Stimulated activated naive CD8-positive, alpha-beta T cell treated with anti-CD3 and anti-CD28 coated beads, Interleukin-15, Interleukin-2, amounts not matched to agents 100 ng/mL and 50 ng/mL, for 24 hours (primary cell): ENCODE data around the gene CA10.

Experiments
- H3K27ac Mint-ChIP-seq: one replicate; pipeline ENCODE4 v1.8.0; 2021; ENCODE audit warnings: mild to moderate bottlenecking, mixed read lengths
- H3K27me3 Mint-ChIP-seq: one replicate; pipeline ENCODE4 v1.8.0; 2021; ENCODE audit warnings: mixed read lengths
- H3K36me3 Mint-ChIP-seq: one replicate; pipeline ENCODE4 v1.8.0; 2021; ENCODE audit warnings: low read depth, mixed read lengths
- H3K4me1 Mint-ChIP-seq: one replicate; pipeline ENCODE4 v1.8.0; 2021; ENCODE audit warnings: low read depth, mixed read lengths
- H3K4me3 Mint-ChIP-seq: one replicate; pipeline ENCODE4 v1.8.0; 2021; ENCODE audit warnings: mild to moderate bottlenecking, mixed read lengths
- H3K9me3 Mint-ChIP-seq: one replicate; pipeline ENCODE4 v1.8.0; 2021; ENCODE audit warnings: mixed read lengths

Gene CA10

DNA sequence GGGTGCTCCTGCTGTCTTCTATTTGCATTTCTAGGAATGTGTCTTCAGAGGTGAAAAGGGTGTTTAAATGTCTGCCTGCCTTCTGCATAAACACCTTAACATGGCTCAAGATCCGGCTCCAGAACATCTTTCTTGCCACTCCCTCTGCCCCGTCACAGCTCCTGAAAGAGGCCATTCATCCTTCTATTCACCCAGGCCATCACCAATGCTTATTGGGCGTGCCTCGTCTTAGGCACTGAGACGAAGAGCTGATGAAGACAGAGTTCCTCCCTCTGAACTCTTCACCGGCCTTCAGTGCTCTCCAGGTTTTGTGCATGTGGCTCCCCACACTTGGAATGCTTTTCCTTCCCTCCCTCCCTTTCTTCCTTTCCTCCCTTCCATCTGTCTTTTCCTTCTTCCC, 511.4 kb downstream of the CA10 start:
- H3K4me3 Mint-ChIP-seq: no peak overlapping the region
- no peaks in the 10 kb centered on the region for H3K36me3 Mint-ChIP-seq
- no peaks in the 10 kb centered on the region for H3K4me1 Mint-ChIP-seq
- no peaks in the 10 kb centered on the region for H3K9me3 Mint-ChIP-seq
- no peak overlapping the region for H3K27ac Mint-ChIP-seq
- H3K27me3 Mint-ChIP-seq: peaks cover 22% of the 10 kb centered on the region

DNA sequence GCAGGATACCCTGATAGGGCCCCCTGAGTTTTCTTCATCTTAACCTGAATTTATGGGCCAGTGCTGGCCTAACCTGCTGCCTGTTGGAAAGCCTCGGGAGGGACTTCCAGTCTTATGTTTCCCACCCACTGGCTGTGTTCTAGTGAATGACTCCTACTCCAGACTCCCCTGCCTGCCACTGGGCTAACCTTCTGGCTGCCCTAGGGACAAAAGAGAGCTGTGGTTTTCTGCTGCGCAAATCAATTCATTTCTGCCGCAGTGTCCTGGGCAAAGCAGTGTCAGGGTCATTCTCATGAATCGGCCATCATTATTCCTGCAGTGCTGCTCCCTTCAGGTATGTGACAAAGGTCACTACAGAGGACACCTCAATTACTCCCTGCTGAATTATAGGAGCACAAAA, 512.0 kb downstream of the CA10 start:
- no peaks in the 10 kb centered on the region for H3K36me3 Mint-ChIP-seq
- peaks cover 23% of the 10 kb centered on the region for H3K27me3 Mint-ChIP-seq
- no peaks in the 10 kb centered on the region for H3K9me3 Mint-ChIP-seq
- H3K4me1 Mint-ChIP-seq: no peaks in the 10 kb centered on the region
- H3K4me3 Mint-ChIP-seq: no peak overlapping the region
- no peak overlapping the region for H3K27ac Mint-ChIP-seq

DNA sequence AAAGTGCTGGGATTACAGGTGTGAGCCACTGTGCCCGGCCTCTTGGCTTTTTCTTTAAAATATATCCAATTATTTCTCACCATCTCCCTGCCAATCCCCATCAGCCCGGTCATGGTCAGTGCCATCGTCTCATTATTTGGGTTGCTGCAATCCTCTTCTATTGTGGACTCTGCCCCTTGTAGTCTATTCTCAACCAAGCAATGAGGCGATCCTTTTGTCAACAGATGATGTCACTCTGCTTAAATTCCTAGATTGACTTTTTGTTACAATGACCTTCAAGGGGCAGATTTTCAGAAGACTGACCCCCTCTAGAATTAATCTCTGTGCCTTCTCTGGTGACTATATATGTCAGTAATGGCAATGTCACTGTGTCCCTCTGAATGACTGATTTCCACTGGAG, 513.5 kb downstream of the CA10 start:
- Mint-ChIP-seq H3K27me3 (peaks cover 23% of the 10 kb centered on the region), H3K4me3 (no peak overlapping the region), H3K4me1 (no peaks in the 10 kb centered on the region), H3K36me3 (no peaks in the 10 kb centered on the region), H3K9me3 (no peaks in the 10 kb centered on the region), H3K27ac (no peak overlapping the region)

DNA sequence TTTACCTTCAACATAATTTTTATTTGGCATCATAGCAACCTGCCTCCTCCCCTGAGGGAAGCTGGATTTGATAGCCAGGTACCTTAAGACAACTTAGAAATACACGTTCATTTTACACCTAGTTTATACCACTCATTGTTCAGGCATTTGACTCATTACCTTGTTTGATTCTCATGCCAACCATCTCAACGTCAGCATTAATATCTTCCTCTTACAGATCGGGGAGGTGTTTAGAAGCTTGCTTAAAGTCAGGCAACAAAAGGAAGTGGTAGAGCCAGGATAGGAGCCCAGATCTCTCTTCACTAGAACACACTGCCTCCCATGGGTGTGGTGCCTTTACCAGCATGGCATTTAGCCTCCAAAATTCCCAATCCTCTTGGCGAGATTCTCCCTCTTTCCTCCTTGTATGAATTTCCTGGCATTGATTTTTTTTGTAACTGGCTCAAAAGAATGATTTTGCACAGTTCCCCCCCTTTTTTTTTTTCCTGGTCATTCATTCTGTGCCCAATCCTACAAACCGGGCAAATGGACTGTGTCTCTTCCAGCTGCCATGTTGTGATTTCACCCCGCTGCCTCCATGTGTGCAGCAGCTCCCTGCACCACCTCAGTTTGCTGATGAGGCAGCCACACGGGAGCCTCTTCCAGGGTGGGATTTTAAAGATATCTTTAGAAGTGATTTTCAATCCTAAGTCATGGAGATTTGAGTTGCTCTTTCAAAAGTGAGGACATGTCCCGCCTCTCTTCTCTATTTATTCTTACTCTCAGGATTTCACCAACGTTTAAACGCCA, 514.6 kb downstream of the CA10 start:
- Mint-ChIP-seq H3K36me3 (no peaks in the 10 kb centered on the region), H3K4me1 (no peaks in the 10 kb centered on the region), H3K4me3 (no peak overlapping the region), H3K9me3 (no peaks in the 10 kb centered on the region), H3K27ac (no peak overlapping the region), H3K27me3 (peaks cover 28% of the 10 kb centered on the region)

DNA sequence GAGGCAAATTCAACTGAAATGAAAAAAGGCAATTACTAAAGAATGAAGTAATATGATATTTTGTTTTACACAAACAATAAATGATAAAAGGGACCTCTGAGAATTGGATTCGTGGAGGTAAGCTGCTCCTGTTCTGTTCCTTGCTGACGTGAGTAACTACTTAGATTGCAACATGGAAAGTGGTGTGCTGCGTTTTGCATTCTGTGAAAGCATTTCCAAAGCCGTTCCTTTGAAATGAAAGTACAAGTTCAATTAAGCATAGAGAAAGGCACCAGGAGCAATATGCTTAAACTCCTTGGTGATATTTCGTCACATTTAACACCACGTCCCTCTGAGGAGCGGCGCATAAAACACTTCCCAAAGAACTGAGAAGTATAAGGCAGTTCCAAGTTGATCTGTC, 516.5 kb downstream of the CA10 start:
- H3K27ac Mint-ChIP-seq: no peak overlapping the region
- H3K27me3 Mint-ChIP-seq: peaks cover 32% of the 10 kb centered on the region
- H3K9me3 Mint-ChIP-seq: no peaks in the 10 kb centered on the region
- H3K4me3 Mint-ChIP-seq: no peak overlapping the region
- no peaks in the 10 kb centered on the region for H3K4me1 Mint-ChIP-seq
- H3K36me3 Mint-ChIP-seq: no peaks in the 10 kb centered on the region

DNA sequence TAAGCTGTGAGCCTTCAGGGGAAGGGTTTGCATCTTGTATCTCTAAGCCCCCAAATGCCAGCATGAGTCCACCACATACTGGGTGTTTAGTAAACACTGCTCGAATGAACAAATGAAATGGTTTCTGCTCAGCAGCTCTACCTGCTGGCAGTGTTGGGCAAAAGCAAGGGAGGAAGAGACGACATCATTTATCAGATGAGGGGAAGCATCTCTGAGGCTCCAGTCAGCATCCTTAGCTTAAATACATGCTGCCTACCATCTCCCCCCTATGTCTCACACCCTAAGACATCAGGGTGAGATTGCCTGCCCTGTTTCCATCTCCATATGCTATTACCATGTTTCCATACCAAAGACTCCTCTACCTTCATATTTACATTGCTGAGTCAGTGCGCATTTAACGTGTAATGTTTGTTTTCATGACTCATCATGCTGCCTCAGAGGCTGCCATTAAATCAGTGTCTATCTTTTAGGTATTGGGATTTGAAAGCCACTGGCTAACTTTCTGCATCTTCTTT, 518.3 kb downstream of the CA10 start:
- Mint-ChIP-seq H3K36me3 (no peaks in the 10 kb centered on the region), H3K27ac (no peak overlapping the region), H3K9me3 (no peaks in the 10 kb centered on the region), H3K27me3 (peaks cover 30% of the 10 kb centered on the region), H3K4me3 (no peak overlapping the region), H3K4me1 (no peaks in the 10 kb centered on the region)

DNA sequence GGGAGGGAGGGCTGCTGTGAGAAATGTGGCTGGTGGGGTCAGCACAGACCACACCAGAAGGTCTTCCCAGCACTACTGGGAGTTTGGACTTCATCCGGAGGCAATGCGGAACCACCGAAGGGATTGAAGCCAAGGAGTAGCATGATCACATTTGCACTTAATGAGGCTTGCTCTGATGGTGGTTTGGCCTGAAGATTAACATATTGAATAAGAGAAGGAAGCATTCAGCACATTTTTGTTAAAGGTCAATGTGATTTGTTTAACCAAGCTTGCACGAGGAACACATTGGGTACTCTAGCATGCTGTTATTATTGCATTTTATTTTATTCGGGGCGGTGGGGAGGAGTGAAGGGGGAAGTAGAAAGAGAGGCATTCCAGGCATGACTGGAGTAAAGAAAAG, 519.5 kb downstream of the CA10 start:
- H3K4me3 Mint-ChIP-seq: no peak overlapping the region
- H3K4me1 Mint-ChIP-seq: no peaks in the 10 kb centered on the region
- H3K27ac Mint-ChIP-seq: no peak overlapping the region
- H3K36me3 Mint-ChIP-seq: no peaks in the 10 kb centered on the region
- H3K9me3 Mint-ChIP-seq: no peaks in the 10 kb centered on the region
- peaks cover 22% of the 10 kb centered on the region for H3K27me3 Mint-ChIP-seq

DNA sequence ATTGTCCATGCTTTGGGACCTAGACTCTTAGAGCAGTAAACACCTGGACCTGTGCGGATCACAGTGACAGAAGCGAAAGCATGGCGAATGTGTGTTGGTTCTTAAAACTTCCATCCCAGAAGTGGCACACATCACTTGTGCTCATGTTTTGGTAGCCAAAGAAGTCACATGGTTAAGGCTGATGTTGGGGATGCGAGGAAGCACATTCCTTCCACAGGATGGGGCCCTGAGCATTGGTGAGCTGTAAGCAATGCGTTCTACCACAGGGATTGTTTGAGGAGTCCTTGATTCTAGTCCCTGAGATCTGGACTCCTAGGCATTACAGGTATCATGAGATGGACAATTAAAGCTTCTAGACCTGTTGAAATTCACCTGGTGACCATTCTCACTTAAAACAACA, 522.2 kb downstream of the CA10 start:
- Mint-ChIP-seq H3K27me3 (peaks cover 18% of the 10 kb centered on the region), H3K4me3 (no peak overlapping the region), H3K27ac (no peak overlapping the region), H3K9me3 (no peaks in the 10 kb centered on the region), H3K36me3 (no peaks in the 10 kb centered on the region), H3K4me1 (no peaks in the 10 kb centered on the region)

DNA sequence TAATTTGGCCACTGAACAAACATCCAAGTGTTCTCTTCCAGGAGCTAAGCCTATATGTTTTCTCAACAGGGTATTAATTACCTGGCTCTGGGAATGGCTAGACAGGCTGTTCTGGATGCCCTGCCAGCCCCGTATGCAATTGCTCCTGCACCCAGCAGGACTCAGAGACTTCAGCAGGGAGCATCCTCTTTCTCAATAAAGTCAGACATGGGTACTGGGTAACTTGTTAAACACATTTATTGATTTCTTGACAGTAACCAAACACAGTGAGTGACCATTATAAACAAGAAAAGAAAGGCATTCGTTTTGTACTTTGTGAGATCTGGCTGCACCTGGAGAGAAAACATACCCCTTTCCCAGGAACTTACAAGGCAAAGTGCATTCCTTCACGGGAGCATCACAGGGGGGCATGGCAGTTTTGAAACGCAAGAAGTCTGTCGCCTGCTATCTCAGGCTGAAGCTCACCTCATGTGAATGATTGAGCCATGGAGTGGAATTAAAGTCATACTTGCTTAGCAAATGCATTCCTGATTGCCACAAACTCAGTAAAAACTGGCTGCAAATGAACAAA, 528.3 kb downstream of the CA10 start:
- H3K36me3 Mint-ChIP-seq: no peaks in the 10 kb centered on the region
- no peak overlapping the region for H3K4me3 Mint-ChIP-seq
- peaks cover 4% of the 10 kb centered on the region for H3K27me3 Mint-ChIP-seq
- no peak overlapping the region for H3K27ac Mint-ChIP-seq
- no peaks in the 10 kb centered on the region for H3K9me3 Mint-ChIP-seq
- H3K4me1 Mint-ChIP-seq: no peaks in the 10 kb centered on the region

DNA sequence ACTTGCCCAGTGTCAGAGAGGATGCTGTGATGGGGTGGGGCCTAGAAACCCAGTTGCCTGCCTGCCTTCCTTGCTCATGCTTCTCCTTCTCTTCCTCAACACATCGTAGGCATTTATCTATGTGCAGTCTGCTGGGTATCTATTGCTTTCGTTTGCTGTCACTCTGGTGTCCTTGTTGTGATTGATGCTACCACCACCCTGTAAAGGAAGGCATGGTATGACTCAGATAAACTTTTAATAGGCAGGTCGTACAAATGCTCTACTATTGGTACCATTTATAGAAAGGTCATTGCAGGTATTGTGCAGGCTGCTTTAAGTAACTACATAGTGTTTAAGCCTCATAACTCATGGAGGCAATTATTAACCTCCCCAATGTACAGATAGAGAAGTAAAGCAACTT, 529.3 kb downstream of the CA10 start:
- Mint-ChIP-seq H3K27ac (no peak overlapping the region), H3K4me1 (no peaks in the 10 kb centered on the region)

DNA sequence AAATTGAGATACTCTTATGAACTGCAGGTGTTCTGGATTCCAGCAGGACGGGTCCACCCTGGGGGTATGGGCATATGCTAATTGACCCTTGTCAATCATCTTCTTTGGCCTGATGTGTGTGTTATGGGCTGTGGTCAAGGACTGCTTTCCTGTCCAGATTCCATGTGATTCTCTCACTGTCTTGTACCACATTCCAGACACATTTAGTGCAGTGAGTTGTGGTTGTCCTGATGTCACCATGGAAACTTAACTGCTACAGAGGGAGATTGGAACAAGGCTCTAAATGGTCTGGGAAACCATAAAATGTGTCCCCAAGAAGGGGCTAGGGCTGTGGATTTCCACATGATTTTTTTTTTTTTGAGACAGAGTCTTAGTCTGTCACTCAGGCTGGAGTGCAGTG, 530.7 kb downstream of the CA10 start:
- Mint-ChIP-seq H3K4me1 (no peaks in the 10 kb centered on the region), H3K9me3 (no peaks in the 10 kb centered on the region), H3K27ac (no peak overlapping the region), H3K4me3 (no peak overlapping the region), H3K36me3 (no peaks in the 10 kb centered on the region), H3K27me3 (peaks cover 4% of the 10 kb centered on the region)

More for the DNA sequence above, 529.3 kb downstream of the CA10 start:
- H3K36me3 Mint-ChIP-seq: no peaks in the 10 kb centered on the region
- H3K27me3 Mint-ChIP-seq: peaks cover 4% of the 10 kb centered on the region
- H3K9me3 Mint-ChIP-seq: no peaks in the 10 kb centered on the region
- H3K4me3 Mint-ChIP-seq: no peak overlapping the region

DNA sequence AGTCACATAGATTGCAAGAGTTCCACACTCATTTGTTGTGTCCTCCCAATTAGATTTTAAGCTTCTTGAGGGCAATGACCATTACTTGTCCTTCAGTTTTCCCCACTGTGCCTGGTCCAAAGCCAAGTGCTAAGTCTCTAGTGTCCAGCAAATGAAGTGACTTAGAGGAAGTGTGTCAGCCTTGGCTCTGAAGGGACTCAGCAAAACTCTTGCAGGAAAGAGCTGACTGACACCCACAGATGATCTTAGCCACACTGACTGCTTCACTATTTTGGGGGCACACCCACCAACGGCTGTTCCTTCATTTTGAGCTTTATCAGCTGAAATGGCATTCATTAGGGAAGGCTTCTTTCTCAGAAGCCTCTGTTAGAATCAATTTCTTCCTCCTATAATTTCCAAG, 540.0 kb downstream of the CA10 start:
- Mint-ChIP-seq H3K36me3 (no peaks in the 10 kb centered on the region), H3K4me3 (no peak overlapping the region), H3K9me3 (no peaks in the 10 kb centered on the region), H3K27ac (no peak overlapping the region), H3K4me1 (no peaks in the 10 kb centered on the region), H3K27me3 (peaks cover 13% of the 10 kb centered on the region)

DNA sequence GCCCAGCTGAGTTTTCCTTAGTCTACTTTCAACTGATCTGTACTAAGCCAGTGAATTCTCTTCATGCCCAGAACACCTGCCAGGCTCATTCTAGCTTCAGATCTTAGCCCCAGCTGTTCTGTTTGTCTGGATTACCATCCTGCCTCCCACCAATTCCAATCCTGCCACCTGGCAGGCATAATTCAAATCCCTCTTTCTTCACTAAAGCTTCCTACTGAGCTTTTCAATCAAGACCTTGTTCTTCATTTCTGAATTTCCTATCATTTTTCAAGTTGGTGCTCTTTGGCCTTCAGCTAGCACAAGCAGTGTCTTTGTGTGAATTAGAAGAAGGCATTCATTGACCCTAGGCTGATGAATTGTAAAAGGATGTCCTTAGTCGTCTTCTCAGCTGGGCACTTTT, 540.5 kb downstream of the CA10 start:
- H3K4me1 Mint-ChIP-seq: no peaks in the 10 kb centered on the region
- H3K27ac Mint-ChIP-seq: no peak overlapping the region
- H3K27me3 Mint-ChIP-seq: peaks cover 13% of the 10 kb centered on the region
- no peaks in the 10 kb centered on the region for H3K36me3 Mint-ChIP-seq
- no peaks in the 10 kb centered on the region for H3K9me3 Mint-ChIP-seq
- H3K4me3 Mint-ChIP-seq: no peak overlapping the region

DNA sequence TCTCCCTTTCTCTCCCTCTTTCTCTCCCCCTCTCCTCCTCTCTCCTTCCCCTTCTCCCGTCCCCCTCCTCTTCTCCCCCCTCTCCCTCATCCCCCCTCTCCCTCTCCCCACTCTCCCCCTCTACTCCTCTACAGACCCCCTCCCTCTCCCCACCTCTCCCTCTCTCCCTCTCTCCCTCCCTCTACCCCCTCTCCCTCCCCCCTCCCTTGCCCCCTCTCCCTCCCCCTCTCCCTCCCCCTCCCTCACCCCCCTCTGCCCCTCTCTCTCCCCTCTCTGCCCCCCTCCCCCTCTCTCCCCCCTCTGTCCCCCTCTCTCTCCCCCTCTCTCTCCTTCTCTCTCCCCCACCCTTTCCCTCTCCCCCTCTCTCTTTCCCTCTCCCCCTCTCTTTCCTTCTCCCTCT, 545.3 kb downstream of the CA10 start:
- no peak overlapping the region for H3K4me3 Mint-ChIP-seq
- H3K9me3 Mint-ChIP-seq: no peaks in the 10 kb centered on the region
- no peaks in the 10 kb centered on the region for H3K36me3 Mint-ChIP-seq
- peaks cover 6% of the 10 kb centered on the region for H3K27me3 Mint-ChIP-seq
- H3K4me1 Mint-ChIP-seq: no peaks in the 10 kb centered on the region
- no peak overlapping the region for H3K27ac Mint-ChIP-seq

DNA sequence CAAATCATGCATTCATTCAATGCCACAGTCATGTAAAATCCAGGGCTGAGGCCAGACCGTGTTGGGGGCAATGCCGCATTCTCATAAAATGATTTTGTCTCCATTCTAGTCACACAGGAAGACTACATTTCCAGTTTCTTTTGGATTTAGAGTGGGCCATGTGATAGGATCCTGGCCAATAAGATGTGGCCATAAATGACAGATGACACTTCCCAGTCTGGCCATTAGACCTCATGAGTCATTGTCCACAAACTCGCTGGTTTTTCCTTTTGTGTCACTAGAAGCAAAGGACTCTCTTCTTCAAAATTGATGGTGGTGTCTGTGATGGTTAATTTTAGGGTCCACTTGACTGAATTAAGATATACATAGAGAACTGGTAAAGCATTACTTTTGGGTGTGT, 545.8 kb downstream of the CA10 start:
- Mint-ChIP-seq H3K36me3 (no peaks in the 10 kb centered on the region), H3K27ac (peak overlapping the region; percentile 29), H3K4me3 (no peak overlapping the region), H3K9me3 (no peaks in the 10 kb centered on the region), H3K4me1 (no peaks in the 10 kb centered on the region), H3K27me3 (peaks cover under 1% of the 10 kb centered on the region)

DNA sequence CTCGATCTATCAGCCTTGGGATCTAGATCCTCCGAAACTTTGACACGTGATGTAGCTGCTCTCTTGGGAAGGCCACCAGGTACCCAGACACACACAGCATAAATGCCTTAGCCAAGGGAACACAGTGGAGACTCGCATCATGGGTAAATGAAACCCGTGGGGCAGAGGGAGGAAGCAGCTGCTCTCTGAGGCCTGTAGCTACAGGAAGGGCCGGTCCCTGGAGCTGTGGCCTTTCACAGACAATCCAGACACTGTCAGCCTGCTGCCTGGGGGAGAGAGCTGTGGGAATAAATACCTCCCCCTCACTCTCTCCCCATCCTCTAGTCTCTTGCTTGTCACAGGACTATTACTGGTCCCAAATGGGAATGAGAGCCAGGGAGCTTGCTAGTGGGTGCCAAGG, 546.9 kb downstream of the CA10 start:
- no peak overlapping the region for H3K4me3 Mint-ChIP-seq
- H3K27me3 Mint-ChIP-seq: no peaks in the 10 kb centered on the region
- no peaks in the 10 kb centered on the region for H3K9me3 Mint-ChIP-seq
- H3K4me1 Mint-ChIP-seq: no peaks in the 10 kb centered on the region
- H3K36me3 Mint-ChIP-seq: no peaks in the 10 kb centered on the region
- no peak overlapping the region for H3K27ac Mint-ChIP-seq
